Naive thymus-derived CD4-positive, alpha-beta T cell (primary cell): ENCODE results near the gene LRCH1. TPM values are rescaled to one million over a fixed set of nuclear protein-coding genes. Genes with fewer than 3 reads are reported as not detected.

ENCODE experiments used
- ATAC-seq: fragments of 150-1000 bp; cut with Tn5 transposase; 2 replicates; pipeline ENCODE4 v1.10.0; 2021; ENCODE audit warnings: mild to moderate bottlenecking, moderate library complexity
- CTCF ChIA-PET: fragments of 350-600 bp; sonication (Branson Sonifier 250); formaldehyde crosslinking; loops from one replicate; lab custom pipeline; 2021; ENCODE audit warnings: antibody characterized with exemption; lab: Charles Lee
- POLR2A ChIA-PET: fragments of 350-600 bp; sonication (Branson Sonifier 250); formaldehyde crosslinking; loops from one replicate; lab custom pipeline; 2021; ENCODE audit warnings: antibody characterized with exemption, inconsistent platforms; lab: Charles Lee
- DNase-seq, 9 donors: peaks; one replicate each; pipeline versions ENCODE4 v3.0.0 to v3.0.0-alpha.2; 2020 to 2022; ENCODE audit warnings: mixed read lengths in 1 of 9
- H3K27ac ChIP-seq: one replicate; pipeline ENCODE4 v1.7.0; 2013; ENCODE audit warnings: mild to moderate bottlenecking, low read depth, low read length, moderate library complexity
- H3K27me3 ChIP-seq, 2 donors: one replicate each; pipeline ENCODE4 v1.7.0; 2013; ENCODE audit warnings: low read length in 2 of 2, mild to moderate bottlenecking in 2 of 2, moderate library complexity in 2 of 2; ENCODE audit not compliant: control insufficient read depth in 2 of 2, insufficient read depth in 2 of 2
- H3K36me3 ChIP-seq, 3 experiments: 1 replicate in 2 of 3; 2 replicates in 1 of 3; pipeline ENCODE4 v1.7.0; 2013; ENCODE audit warnings: low read length in 3 of 3, mild to moderate bottlenecking in 3 of 3, moderate library complexity in 1 of 3; ENCODE audit not compliant: insufficient read depth in 3 of 3, control insufficient read depth in 2 of 3
- H3K4me1 ChIP-seq, 2 donors: one replicate each; pipeline ENCODE4 v1.7.0; 2013; ENCODE audit warnings: low read length in 2 of 2, mild to moderate bottlenecking in 2 of 2, moderate library complexity in 1 of 2; ENCODE audit not compliant: control insufficient read depth in 2 of 2, insufficient read depth in 2 of 2
- H3K4me3 ChIP-seq: 2 replicates; pipeline ENCODE4 v1.7.0; 2013; ENCODE audit warnings: mild to moderate bottlenecking, low read length
- H3K9me3 ChIP-seq, 3 experiments: 1 replicate in 2 of 3; 2 replicates in 1 of 3; pipeline ENCODE4 v1.7.0; 2013; ENCODE audit warnings: low read length in 3 of 3; ENCODE audit not compliant: control insufficient read depth in 2 of 3
- H3K27ac Mint-ChIP-seq, 9 donors: one replicate each; pipeline ENCODE4 v1.8.0; 2020 to 2022; ENCODE audit warnings: mixed read lengths in 9 of 9, mild to moderate bottlenecking in 8 of 9, moderate library complexity in 5 of 9, inconsistent platforms in 2 of 9
- H3K27me3 Mint-ChIP-seq, 5 donors: one replicate each; pipeline ENCODE4 v1.8.0; 2021 to 2022; ENCODE audit warnings: mixed read lengths in 5 of 5, mild to moderate bottlenecking in 1 of 5
- H3K36me3 Mint-ChIP-seq, 5 donors: one replicate each; pipeline ENCODE4 v1.8.0; 2020 to 2022; ENCODE audit warnings: mixed read lengths in 5 of 5, mild to moderate bottlenecking in 3 of 5, inconsistent platforms in 1 of 5
- H3K4me1 Mint-ChIP-seq, 7 donors: one replicate each; pipeline ENCODE4 v1.8.0; 2020 to 2022; ENCODE audit warnings: mixed read lengths in 7 of 7, mild to moderate bottlenecking in 3 of 7, inconsistent platforms in 1 of 7
- H3K4me3 Mint-ChIP-seq, 10 donors: one replicate each; pipeline ENCODE4 v1.8.0; 2020 to 2022; ENCODE audit warnings: mild to moderate bottlenecking in 10 of 10, mixed read lengths in 10 of 10, moderate library complexity in 6 of 10, inconsistent platforms in 2 of 10
- H3K9me3 Mint-ChIP-seq, 11 donors: one replicate each; pipeline ENCODE4 v1.8.0; 2020 to 2022; ENCODE audit warnings: mixed read lengths in 11 of 11, mild to moderate bottlenecking in 4 of 11, inconsistent platforms in 1 of 11, moderate library complexity in 1 of 11
- intact Hi-C, 2 donors: fragments of 100-400 bp; cut with micrococcal nuclease; formaldehyde crosslinking; loops; one replicate each; pipeline ENCODE4 v1.15.1; 2023
- polyA plus RNA-seq, 2 donors: library from polyadenylated mRNA; unstranded; fragments of 300-500 nt; fragmentation: Illumina TruSeq; gene quantifications; one replicate each; pipeline ENCODE4 v1.2.3, GENCODE V29; 2021
- total RNA-seq, 6 experiments: library from RNA in 5 of 6; stranded (reverse) in 5 of 6; gene quantifications; 1 replicate in 5 of 6; 2 replicates in 1 of 6; pipeline ENCODE4 v1.2.3 and lab custom pipeline; 2021 to 2026

The LRCH1 gene
- total and polyA plus RNA-seq, 7 experiments from 2014 or later, result 4.1 to 24.2 (median 15.2) TPM

DNA sequence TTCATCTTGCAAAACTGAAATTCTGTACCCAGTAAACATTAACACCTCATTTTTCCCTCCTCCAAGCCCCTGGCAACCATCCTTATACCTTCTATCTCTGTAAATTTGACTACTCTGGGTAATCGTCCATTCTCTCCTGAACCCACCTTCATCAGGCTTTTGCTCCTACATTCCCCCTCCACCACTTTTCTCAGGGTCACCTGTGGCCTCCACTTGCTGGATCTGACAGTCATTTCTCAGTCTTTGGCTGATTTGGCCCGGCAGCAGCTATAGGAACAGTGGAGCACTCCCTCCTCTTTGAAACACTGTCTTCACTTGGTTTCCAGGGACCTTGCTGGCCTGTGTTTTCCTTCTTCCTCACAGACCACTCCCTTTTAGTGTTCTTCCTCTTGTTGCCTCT, 83.5 kb downstream of the LRCH1 start:
- CTCF ChIA-PET, result no interaction called here
- H3K27ac Mint-ChIP-seq, result no peak overlapping the region

DNA sequence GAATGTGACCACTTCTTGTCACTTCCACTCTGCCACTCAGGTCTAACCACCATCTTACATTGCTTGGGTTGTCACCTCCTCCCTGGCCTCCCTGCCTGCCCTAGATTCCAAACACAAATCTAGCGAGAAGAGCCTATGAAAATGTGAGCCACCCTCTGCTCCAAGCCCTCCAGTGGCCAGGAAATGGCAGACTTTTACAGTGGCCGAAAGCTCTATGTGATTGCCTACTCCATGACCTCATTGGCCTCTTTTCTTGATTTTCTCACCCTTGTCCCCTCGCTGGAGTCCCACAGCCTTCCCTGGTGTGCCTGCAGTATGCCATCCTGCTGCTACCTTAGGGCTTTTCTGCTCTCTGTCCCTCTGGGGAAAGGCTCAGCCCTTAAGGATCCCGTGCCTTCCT, 84.2 kb downstream of the LRCH1 start:
- no peak overlapping the region for H3K4me3 ChIP-seq
- Mint-ChIP-seq H3K36me3 (peaks cover 0 to 30% (median 14%) of the 10 kb centered on the region in 5 donors), H3K4me1 (peaks cover 36 to 68% (median 52%) of the 10 kb centered on the region in 7 donors), H3K4me3 (no peak overlapping the region), H3K9me3 (peaks cover 0 to 3% (median 0%) of the 10 kb centered on the region in 11 donors), H3K27ac (peak overlapping the region in 1 of 9 donors; percentile 10), H3K27me3 (no peaks in the 10 kb centered on the region)
- no peaks in the 10 kb centered on the region for H3K27me3 ChIP-seq
- CTCF ChIA-PET, result no interaction called here
- H3K9me3 ChIP-seq, result no peaks in the 10 kb centered on the region
- no peak for ATAC-seq
- intact Hi-C loops, result no loop called here
- no peak overlapping the region for H3K27ac ChIP-seq
- POLR2A ChIA-PET, result no interaction called here
- DNase-seq, result no peak
- no peaks in the 10 kb centered on the region for H3K36me3 ChIP-seq
- H3K4me1 ChIP-seq, result peaks cover 0 to 6% of the 10 kb centered on the region in 2 donors

More for the DNA sequence above, 83.5 kb downstream of the LRCH1 start:
- H3K27me3 Mint-ChIP-seq, result no peaks in the 10 kb centered on the region
- H3K27me3 ChIP-seq, result no peaks in the 10 kb centered on the region
- DNase-seq (no peak), ATAC-seq (no peak)
- H3K36me3 Mint-ChIP-seq, result peaks cover 0 to 30% (median 14%) of the 10 kb centered on the region in 5 donors
- no peak overlapping the region for H3K4me3 ChIP-seq
- no peaks in the 10 kb centered on the region for H3K36me3 ChIP-seq
- intact Hi-C loops, result no loop called here
- H3K4me1 Mint-ChIP-seq, result peaks cover 30 to 67% (median 47%) of the 10 kb centered on the region in 7 donors
- POLR2A ChIA-PET, result no interaction called here
- no peaks in the 10 kb centered on the region for H3K9me3 ChIP-seq
- H3K4me3 Mint-ChIP-seq, result peak overlapping the region in 2 of 10 donors; percentile 25 to 27
- peaks cover 0 to 6% of the 10 kb centered on the region in 2 donors for H3K4me1 ChIP-seq
- no peak overlapping the region for H3K27ac ChIP-seq
- H3K9me3 Mint-ChIP-seq, result peaks cover 0 to 3% (median 0%) of the 10 kb centered on the region in 11 donors

DNA sequence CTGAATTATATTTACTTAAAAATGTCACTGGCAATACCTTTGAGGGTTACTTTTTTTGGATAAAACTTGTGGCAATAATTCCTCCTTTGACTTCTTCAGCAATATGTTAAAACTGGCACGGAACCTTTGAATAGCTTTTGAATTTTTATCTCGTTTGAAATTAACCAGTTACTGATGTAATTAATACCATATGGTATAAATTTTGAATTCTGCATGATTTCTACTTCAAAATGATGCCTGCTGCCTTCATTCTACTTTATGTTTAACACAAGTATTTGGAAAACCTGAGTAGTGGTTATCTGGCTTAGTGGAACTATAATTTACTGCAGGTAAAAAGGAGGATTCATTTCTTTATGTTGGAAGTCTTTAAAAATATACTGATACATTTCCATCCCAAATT, 85.3 kb downstream of the LRCH1 start:
- POLR2A ChIA-PET, result interaction anchor here (0.9 kb wide), 1 partner anchor 25 kb away, joined by 3 read pairs; no protein-coding TSS in a partner anchor
- Histone ChIP-seq H3K4me1 (peaks cover 0 to 6% of the 10 kb centered on the region in 2 donors), H3K36me3 (no peaks in the 10 kb centered on the region), H3K27ac (no peak overlapping the region), H3K27me3 (no peaks in the 10 kb centered on the region), H3K9me3 (no peaks in the 10 kb centered on the region), H3K4me3 (no peak overlapping the region)
- H3K36me3 Mint-ChIP-seq, result peaks cover 0 to 30% (median 14%) of the 10 kb centered on the region in 5 donors
- no peak overlapping the region for H3K4me3 Mint-ChIP-seq
- ATAC-seq (no peak), DNase-seq (no peak)
- H3K27me3 Mint-ChIP-seq, result no peaks in the 10 kb centered on the region
- H3K4me1 Mint-ChIP-seq, result peaks cover 40 to 73% (median 60%) of the 10 kb centered on the region in 7 donors
- CTCF ChIA-PET, result no interaction called here
- H3K27ac Mint-ChIP-seq, result no peak overlapping the region
- intact Hi-C loops, result no loop called here
- H3K9me3 Mint-ChIP-seq, result peaks cover 0 to 3% (median 0%) of the 10 kb centered on the region in 11 donors

DNA sequence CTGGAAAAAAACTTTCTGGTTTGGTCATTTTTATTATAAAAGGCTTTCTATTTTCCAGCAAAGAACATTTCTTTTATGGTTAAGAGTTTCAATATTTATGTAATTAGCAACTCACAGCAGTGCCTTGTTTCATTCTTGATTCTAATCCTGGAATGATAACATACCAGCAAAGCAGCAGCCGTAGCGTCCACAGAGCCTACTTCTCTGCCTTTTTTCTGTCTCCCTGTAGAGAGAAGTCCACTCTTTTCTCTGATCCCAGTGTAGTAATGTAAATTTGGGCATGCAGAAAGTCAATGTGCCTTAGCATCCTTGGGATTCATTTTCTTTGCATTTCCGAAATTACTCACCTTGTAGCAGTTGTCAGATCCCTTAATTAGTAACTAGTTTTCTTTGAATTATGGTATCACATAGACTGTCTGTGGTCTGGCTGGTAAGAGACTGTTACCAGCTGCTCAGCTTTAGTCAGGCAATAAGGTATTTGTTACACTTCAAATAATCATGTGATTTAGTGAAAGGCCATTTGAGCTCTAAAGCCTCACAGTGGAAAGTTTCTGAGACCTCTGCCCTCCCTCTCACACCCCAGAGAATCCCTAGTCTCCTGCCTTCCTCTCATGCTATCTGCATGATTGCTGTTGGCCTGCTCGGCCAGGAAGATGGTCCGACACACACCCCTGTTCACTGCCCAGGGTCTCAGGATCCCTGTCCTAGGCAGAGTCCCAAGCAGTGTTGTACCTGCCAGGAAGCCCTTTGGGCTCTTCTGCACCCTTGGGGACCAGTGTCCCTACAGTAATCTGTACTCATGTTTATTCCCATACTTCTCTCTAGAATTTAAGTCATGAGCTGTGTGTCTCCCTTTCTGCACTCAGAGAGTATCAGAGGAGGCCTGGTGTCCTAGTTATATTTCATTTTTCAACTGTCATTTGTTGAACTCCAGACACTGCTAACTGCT, 86.3 kb downstream of the LRCH1 start:
- no peak for DNase-seq
- peaks cover 0 to 6% of the 10 kb centered on the region in 2 donors for H3K4me1 ChIP-seq
- H3K27ac ChIP-seq, result no peak overlapping the region
- H3K27me3 ChIP-seq, result no peaks in the 10 kb centered on the region
- H3K36me3 ChIP-seq, result no peaks in the 10 kb centered on the region
- intact Hi-C loops, result no loop called here
- Mint-ChIP-seq H3K9me3 (peaks cover 0 to 3% (median 0%) of the 10 kb centered on the region in 11 donors), H3K27ac (no peak overlapping the region), H3K4me3 (no peak overlapping the region), H3K27me3 (no peaks in the 10 kb centered on the region), H3K36me3 (peaks cover 0 to 23% (median 11%) of the 10 kb centered on the region in 5 donors), H3K4me1 (peaks cover 38 to 71% (median 60%) of the 10 kb centered on the region in 7 donors)
- no peak for ATAC-seq
- no peak overlapping the region for H3K4me3 ChIP-seq
- POLR2A ChIA-PET, result no interaction called here
- H3K9me3 ChIP-seq, result no peaks in the 10 kb centered on the region
- CTCF ChIA-PET, result no interaction called here

DNA sequence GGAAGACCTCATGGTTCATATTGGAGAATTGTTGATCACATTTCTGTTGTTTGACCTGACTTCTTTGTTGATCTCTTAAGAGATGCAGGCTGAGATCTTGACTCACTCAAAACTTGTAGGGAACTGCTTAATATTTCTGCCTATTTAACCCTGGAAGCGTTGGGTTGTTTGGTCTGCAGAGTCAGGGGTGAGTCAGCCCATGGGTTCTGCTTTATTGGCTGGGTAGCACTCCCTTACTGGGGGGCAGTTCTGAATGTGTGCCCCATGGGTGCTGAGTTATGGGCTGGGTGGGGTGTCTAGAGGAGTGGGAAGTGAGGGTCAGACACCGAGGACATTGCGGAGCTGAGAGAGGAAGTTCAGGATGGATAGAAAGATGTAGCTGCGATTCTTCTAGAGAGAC, 87.9 kb downstream of the LRCH1 start:
- peaks cover 0 to 6% of the 10 kb centered on the region in 2 donors for H3K4me1 ChIP-seq
- Mint-ChIP-seq H3K27me3 (no peaks in the 10 kb centered on the region), H3K36me3 (peaks cover 0 to 15% (median 8%) of the 10 kb centered on the region in 5 donors), H3K4me1 (peaks cover 33 to 72% (median 60%) of the 10 kb centered on the region in 7 donors), H3K4me3 (peak overlapping the region in 2 of 10 donors; percentile 14 to 48), H3K27ac (peak overlapping the region in 3 of 9 donors; percentile 20 to 60 (median 47)), H3K9me3 (peaks cover 0 to 1% (median 0%) of the 10 kb centered on the region in 11 donors)
- ChIA-PET POLR2A (no interaction called here), CTCF (no interaction called here)
- peak; percentile 69 for ATAC-seq
- no peaks in the 10 kb centered on the region for H3K27me3 ChIP-seq
- intact Hi-C loops, result no loop called here
- H3K27ac ChIP-seq, result no peak overlapping the region
- H3K9me3 ChIP-seq, result no peaks in the 10 kb centered on the region
- no peak for DNase-seq
- H3K4me3 ChIP-seq, result no peak overlapping the region
- no peaks in the 10 kb centered on the region for H3K36me3 ChIP-seq

DNA sequence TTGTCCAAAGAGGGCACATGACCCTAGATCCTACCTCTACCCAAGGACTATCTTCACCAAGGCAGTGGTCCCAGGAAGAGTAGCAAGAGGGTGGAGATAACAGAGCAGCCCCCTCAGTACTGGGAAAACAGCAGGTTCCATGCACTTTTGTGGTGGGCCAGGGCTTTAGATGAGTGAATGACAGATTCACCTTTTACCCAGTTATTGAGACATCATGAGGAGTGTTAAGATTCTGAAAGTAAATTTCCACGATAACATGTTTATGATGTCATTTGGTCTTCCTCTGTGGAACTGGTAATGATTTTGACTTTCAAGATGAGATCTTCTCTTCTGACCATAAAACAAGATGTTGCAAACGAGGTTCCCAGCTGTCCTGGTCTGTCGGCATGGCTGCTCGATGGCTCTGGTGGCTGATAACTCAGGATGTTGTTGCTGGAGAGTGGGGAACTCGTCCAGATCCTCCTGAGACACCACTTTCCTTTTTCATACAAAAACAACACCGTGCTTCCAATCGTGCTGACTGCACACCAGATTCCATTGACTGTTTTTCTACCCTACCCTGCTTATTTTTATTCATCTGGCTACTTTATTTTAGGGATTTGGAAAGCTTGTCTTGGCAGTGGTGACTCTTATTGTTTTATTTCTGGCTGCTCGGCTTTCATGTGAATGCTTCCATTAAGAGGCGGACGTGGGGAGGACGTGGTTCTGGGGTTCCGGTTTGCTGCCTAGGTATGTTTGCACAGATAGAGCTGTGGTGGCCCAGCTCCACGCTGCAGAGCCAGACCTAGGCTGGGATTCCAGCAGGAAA, 88.5 kb downstream of the LRCH1 start:
- CTCF ChIA-PET, result no interaction called here
- Histone ChIP-seq H3K27me3 (no peaks in the 10 kb centered on the region), H3K4me3 (no peak overlapping the region), H3K4me1 (peaks cover 0 to 6% of the 10 kb centered on the region in 2 donors), H3K9me3 (no peaks in the 10 kb centered on the region), H3K27ac (no peak overlapping the region), H3K36me3 (no peaks in the 10 kb centered on the region)
- peaks cover 31 to 71% (median 57%) of the 10 kb centered on the region in 7 donors for H3K4me1 Mint-ChIP-seq
- ATAC-seq (no peak), DNase-seq (no peak)
- intact Hi-C loops, result no loop called here
- POLR2A ChIA-PET, result no interaction called here
- H3K27ac Mint-ChIP-seq, result peak overlapping the region in 2 of 9 donors; percentile 43 to 65
- H3K27me3 Mint-ChIP-seq, result no peaks in the 10 kb centered on the region
- peaks cover 0 to 1% (median 0%) of the 10 kb centered on the region in 11 donors for H3K9me3 Mint-ChIP-seq
- H3K4me3 Mint-ChIP-seq, result peak overlapping the region in 7 of 10 donors; percentile 11 to 50 (median 32)
- H3K36me3 Mint-ChIP-seq, result peaks cover 0 to 11% (median 6%) of the 10 kb centered on the region in 5 donors
